GM12874 (cell line): ENCODE results near the gene SRPK2.

Source experiments
- TF ChIP-seq, protein P1 (sequence below): IDR thresholded peaks from 2 replicates; pipeline ENCODE4 v1.5.1; 2011; ENCODE audit warnings: low read depth, mild to moderate bottlenecking, control low read depth, low read length, moderate library complexity; ENCODE audit not compliant: insufficient read depth

The SRPK2 gene

GRCh38 chr7:105228555-105228954, 160.2 kb downstream of the SRPK2 start:
- TF ChIP-seq, protein P1, sequence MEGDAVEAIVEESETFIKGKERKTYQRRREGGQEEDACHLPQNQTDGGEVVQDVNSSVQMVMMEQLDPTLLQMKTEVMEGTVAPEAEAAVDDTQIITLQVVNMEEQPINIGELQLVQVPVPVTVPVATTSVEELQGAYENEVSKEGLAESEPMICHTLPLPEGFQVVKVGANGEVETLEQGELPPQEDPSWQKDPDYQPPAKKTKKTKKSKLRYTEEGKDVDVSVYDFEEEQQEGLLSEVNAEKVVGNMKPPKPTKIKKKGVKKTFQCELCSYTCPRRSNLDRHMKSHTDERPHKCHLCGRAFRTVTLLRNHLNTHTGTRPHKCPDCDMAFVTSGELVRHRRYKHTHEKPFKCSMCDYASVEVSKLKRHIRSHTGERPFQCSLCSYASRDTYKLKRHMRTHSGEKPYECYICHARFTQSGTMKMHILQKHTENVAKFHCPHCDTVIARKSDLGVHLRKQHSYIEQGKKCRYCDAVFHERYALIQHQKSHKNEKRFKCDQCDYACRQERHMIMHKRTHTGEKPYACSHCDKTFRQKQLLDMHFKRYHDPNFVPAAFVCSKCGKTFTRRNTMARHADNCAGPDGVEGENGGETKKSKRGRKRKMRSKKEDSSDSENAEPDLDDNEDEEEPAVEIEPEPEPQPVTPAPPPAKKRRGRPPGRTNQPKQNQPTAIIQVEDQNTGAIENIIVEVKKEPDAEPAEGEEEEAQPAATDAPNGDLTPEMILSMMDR: no peak

- TF ChIP-seq, protein P1: no peak
Measured at GRCh38 chr7:105227391-105227790, 161.3 kb downstream of the SRPK2 start.

DNA sequence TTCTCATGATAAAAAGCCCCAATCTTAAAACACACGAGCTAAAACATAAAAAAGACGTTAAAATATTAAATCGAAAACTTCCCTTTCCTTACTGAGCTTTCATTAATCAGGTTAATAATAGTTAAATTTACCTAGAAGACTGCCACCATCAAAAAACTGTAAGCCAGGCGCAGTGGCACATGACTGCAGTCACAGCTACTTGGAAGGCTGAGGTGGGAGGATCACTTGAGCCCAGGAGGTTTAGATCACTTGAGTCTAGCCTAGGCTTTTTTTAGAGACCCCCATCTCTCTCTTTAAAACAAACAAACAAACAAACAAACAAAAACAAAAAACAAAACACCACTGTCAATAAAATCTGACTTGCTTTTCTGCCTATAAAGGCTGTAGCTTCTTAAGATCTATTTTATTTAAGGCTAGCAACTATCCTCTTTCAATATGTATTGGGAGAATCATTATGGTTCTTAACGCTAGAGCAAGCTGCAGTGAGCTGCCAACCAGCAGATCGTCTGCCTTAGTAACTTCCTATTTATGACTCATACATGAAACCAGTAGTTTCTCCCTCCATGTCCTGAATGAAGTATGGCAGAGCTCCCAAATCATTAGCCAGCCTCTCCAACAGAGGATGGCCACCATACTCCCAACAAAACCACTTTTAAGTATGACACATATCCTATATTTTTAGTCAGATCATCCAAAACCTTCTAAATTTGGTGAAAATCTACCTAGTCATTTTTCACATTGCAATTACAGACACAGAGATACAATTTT, 163.7 kb downstream of the SRPK2 start:
- TF ChIP-seq, protein P1: no peak

DNA sequence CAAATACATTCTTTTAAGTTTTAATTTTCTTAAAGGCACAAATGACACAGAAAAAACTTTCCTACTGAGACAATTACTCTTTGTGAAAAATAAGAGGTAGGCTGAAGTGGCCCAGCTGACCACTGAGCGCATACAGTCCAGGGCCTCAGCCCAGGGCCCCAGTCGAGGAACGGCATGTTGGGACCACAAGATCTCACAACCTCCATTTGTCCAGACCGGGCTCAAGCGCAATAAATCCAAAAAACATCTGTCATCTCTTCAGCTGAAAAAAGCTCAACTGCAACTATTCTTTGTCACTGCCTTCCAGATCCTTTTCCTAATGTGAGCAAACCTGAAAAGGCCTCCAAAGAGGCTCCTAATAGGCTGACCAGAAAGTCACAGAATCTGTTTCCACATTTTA, 165.8 kb downstream of the SRPK2 start:
- TF ChIP-seq, protein P1: no peak

GRCh38 chr7:105219771-105220160, 169.0 kb downstream of the SRPK2 start:
- TF ChIP-seq, protein P1: no peak

- TF ChIP-seq, protein P1: no peak
Measured at GRCh38 chr7:105218939-105219770, 169.6 kb downstream of the SRPK2 start.

GRCh38 chr7:105218215-105218614, 170.5 kb downstream of the SRPK2 start:
- TF ChIP-seq, protein P1: no peak
